Heart left ventricle (tissue), 16 donors: ENCODE results near the gene WDR86. TPM values are rescaled to one million over a fixed set of nuclear protein-coding genes. Genes with fewer than 3 reads are reported as not detected.
A peak's percentile ranks its signal among the peaks of the same experiment; 100 is the strongest.

Experiments
- ATAC-seq, 4 donors: fragments of 200-7000 bp; cut with Tn5 transposase; one replicate each; pipeline ENCODE4 v1.9.1; 2020 to 2022; ENCODE audit warnings: moderate library complexity in 4 of 4, mild to moderate bottlenecking in 3 of 4, moderate number of reproducible peaks in 1 of 4
- DNase-seq, 5 donors: peaks; one replicate each; pipeline ENCODE4 v3.0.0-alpha.2; 2020
- H3K27ac ChIP-seq, 12 donors: fragments of 200-600 bp; sonication (generic) in 4 of 12; one replicate each; pipeline versions ENCODE4 v1.5.0 to v1.8.0; 2016 to 2022; ENCODE audit warnings: mild to moderate bottlenecking in 2 of 12
- H3K27me3 ChIP-seq, 9 donors: fragments of 200-600 bp; sonication (generic) in 2 of 9; one replicate each; pipeline versions ENCODE4 v1.5.1 to v1.8.0; 2016 to 2022; ENCODE audit warnings: mild to moderate bottlenecking in 3 of 9
- H3K36me3 ChIP-seq, 9 donors: fragments of 200-600 bp; sonication (generic) in 2 of 9; one replicate each; pipeline versions ENCODE4 v1.5.0 to v1.8.0; 2018 to 2022; ENCODE audit warnings: mild to moderate bottlenecking in 2 of 9
- H3K4me1 ChIP-seq, 12 donors: fragments of 200-600 bp; sonication (generic) in 4 of 12; one replicate each; pipeline versions ENCODE4 v1.5.0 to v1.8.0; 2016 to 2022; ENCODE audit warnings: mild to moderate bottlenecking in 3 of 12
- H3K4me3 ChIP-seq, 12 donors: fragments of 200-600 bp; sonication (generic) in 4 of 12; one replicate each; pipeline versions ENCODE4 v1.5.0 to v1.8.0; 2017 to 2022; ENCODE audit warnings: mild to moderate bottlenecking in 9 of 12, moderate library complexity in 4 of 12
- H3K9me3 ChIP-seq, 12 donors: fragments of 200-600 bp; sonication (generic) in 4 of 12; one replicate each; pipeline versions ENCODE4 v1.5.0 to v1.8.0; 2016 to 2022; ENCODE audit warnings: mild to moderate bottlenecking in 1 of 12
- CTCF ChIP-seq, 12 donors: fragments of 200-600 bp; sonication (generic) in 4 of 12; IDR thresholded peaks; one replicate each; pipeline versions ENCODE4 v1.5.0 to v1.8.0; 2018 to 2022; ENCODE audit warnings: antibody characterized with exemption in 12 of 12, mild to moderate bottlenecking in 5 of 12
- POLR2A ChIP-seq, 2 donors: fragments of 450-650 bp; IDR thresholded peaks; one replicate each; pipeline ENCODE4 v1.6.1; 2017; ENCODE audit warnings: antibody characterized with exemption in 2 of 2, mild to moderate bottlenecking in 2 of 2, moderate library complexity in 2 of 2
- WGBS, 4 donors: extraction: QIAGEN DNeasy Blood & Tissue Kit in 2 of 4; methylation state at CpG; one replicate each; pipeline versions ENCODE4 v1.1.5 to v1.1.7; 2013 to 2018; 5-methylcytosine and 5-hydroxymethylcytosine counted together
- intact Hi-C, 10 donors: fragments of 100-400 bp; cut with DNase I; formaldehyde crosslinking; loops; one replicate each; pipeline versions ENCODE4 v1.11.1 to v1.14.2; 2022
- polyA plus RNA-seq, 2 donors: library from polyadenylated mRNA; stranded (reverse); fragments of 200-250 nt; gene quantifications; one replicate each; pipeline ENCODE4 v1.2.3, GENCODE V29; 2013
- total RNA-seq, 9 donors: library from RNA; depleted of rRNA in 2 of 9; stranded (reverse); fragments of >200 nt in 2 of 9; fragmentation: NEBNext Ultra II Directional in 3 of 9; extraction: Animal tissue kit (Norgen Biotek cat#: 25700) in 3 of 9; gene quantifications; one replicate each; pipeline versions ENCODE4 v1.1.0 to v1.2.4, GENCODE V29; 2016 to 2023
- donor health status: ischemic (EF 13 %, LVEDD 7.1; RV severe dilation, severe dysfunction).
- donor health status: healthy with polysubstance abuse.
- donor health status: DM: no; HTN: yes; CAD: no.
- donor health status: DM: no; HTN: no; CAD: no.
- donor health status: ischemic (EF 25% LVEDD 6.9; RV normal size, moderate dysfunction).
- donor health status: ischemic (EF 25% LVEDD 5.7; RV mildly dilated, moderate dysfunction).
- donor health status: healthy.
- donor health status: DM: yes; HTN: yes; CAD: no.
- donor health status: ischemic (EF 35%, LVEDD 5.7; RV mildly dilated, moderate dysfunction).
- donor health status: nonischemic (EF 11% LVEDD 7.7; RV severe dilation, severe dysfunction).
- donor health status: DM: yes; HTN: yes; CAD: no.
- donor health status: PGD.
- donor health status: ischemic (EF 29% LVEDD 5.4; RV normal size, mild dysfunction).
- donor health status: nonischemic (EF 23%, LVEDD 6.1; RV moderate dilation, normal function).

The WDR86 gene
- total and polyA plus RNA-seq, 11 donors: 0.37 to 1.7 (median 0.52) TPM; not detected in 5

GRCh38 chr7:151386301-151387160, 23.3 kb downstream of the WDR86 start:
- ATAC-seq (peak in 1 of 4 donors; percentile 21), DNase-seq (peak in 1 of 5 donors; percentile 48)
- Histone ChIP-seq H3K9me3 (no peaks in the 10 kb centered on the region), H3K36me3 (no peaks in the 10 kb centered on the region), H3K27ac (no peak overlapping the region), H3K27me3 (peaks cover 6 to 44% (median 15%) of the 10 kb centered on the region in 9 donors), H3K4me3 (no peak overlapping the region), H3K4me1 (peaks cover 0 to 11% (median 8%) of the 10 kb centered on the region in 12 donors)
- TF ChIP-seq POLR2A (IDR thresholded peaks at IDR 0.05) (no peak), CTCF (IDR thresholded peaks at IDR 0.05) (no peak)
- intact Hi-C loops: loop anchor here in 2 of 10 donors (10.0 kb wide), 1 partner anchor 48 kb away; no protein-coding TSS in a partner anchor
- 53 to 67% (median 59%) methylated on average over 13 to 16 of the region's 16 CpGs for WGBS, 4 donors

- WGBS, 4 donors: 73 to 87% (median 83%) methylated on average over 24 to 26 of the region's 26 CpGs
- TF ChIP-seq POLR2A (IDR thresholded peaks at IDR 0.05) (no peak), CTCF (IDR thresholded peaks at IDR 0.05) (no peak)
- Histone ChIP-seq H3K27ac (no peak overlapping the region), H3K27me3 (peaks cover 6 to 46% (median 19%) of the 10 kb centered on the region in 9 donors), H3K4me1 (peaks cover 0 to 19% (median 13%) of the 10 kb centered on the region in 12 donors), H3K4me3 (no peak overlapping the region), H3K36me3 (no peaks in the 10 kb centered on the region), H3K9me3 (no peaks in the 10 kb centered on the region)
- ATAC-seq (no peak), DNase-seq (peak in 1 of 5 donors; percentile 34)
- intact Hi-C loops: loop anchor here in 2 of 10 donors (10.0 kb wide), 1 partner anchor 49 kb away; no protein-coding TSS in a partner anchor
These were observed 24.1 kb downstream of the WDR86 start for GRCh38 chr7:151385626-151386300.

GRCh38 chr7:151384776-151385625, 24.8 kb downstream of the WDR86 start:
- H3K4me1 ChIP-seq: peaks cover 0 to 21% (median 13%) of the 10 kb centered on the region in 12 donors
- intact Hi-C loops: loop anchor here in 3 of 10 donors (5.0 to 10.0 kb wide), 2 partner anchors 32 to 50 kb away; no protein-coding TSS in a partner anchor
- ATAC-seq (no peak), DNase-seq (peak in 1 of 5 donors; percentile 54)
- H3K36me3 ChIP-seq: no peaks in the 10 kb centered on the region
- no peak overlapping the region for H3K27ac ChIP-seq
- 83 to 89% (median 85%) methylated on average over 20 to 26 of the region's 26 CpGs for WGBS, 4 donors
- no peaks in the 10 kb centered on the region for H3K9me3 ChIP-seq
- TF ChIP-seq POLR2A (IDR thresholded peaks at IDR 0.05) (no peak), CTCF (IDR thresholded peaks at IDR 0.05) (no peak)
- H3K4me3 ChIP-seq: no peak overlapping the region
- peaks cover 6 to 46% (median 19%) of the 10 kb centered on the region in 9 donors for H3K27me3 ChIP-seq
